NT2/D1 (cell line): ENCODE data around the gene GRK5.
"Not testable (repeated sequence)": the region's sequence is repeated elsewhere in the genome, so short reads cannot be mapped to it uniquely, and the experiment has no call there.

Experiments used
- DNase-seq: peaks from one replicate; pipeline ENCODE4 v3.0.0-alpha.2; 2011; ENCODE audit warnings: low read depth, low spot score
- H3K27me3 ChIP-seq: 2 replicates; pipeline ENCODE4 v1.6.0; 2011; ENCODE audit warnings: mild to moderate bottlenecking; ENCODE audit not compliant: insufficient read length, insufficient read depth
- H3K36me3 ChIP-seq: 2 replicates; pipeline ENCODE4 v1.6.1; 2011; ENCODE audit warnings: mild to moderate bottlenecking, low read length, mixed read lengths; ENCODE audit not compliant: insufficient read depth, insufficient read length
- H3K4me1 ChIP-seq: 2 replicates; pipeline ENCODE4 v1.5.1; 2011; ENCODE audit not compliant: insufficient read depth, insufficient read length
- H3K4me3 ChIP-seq: 2 replicates; pipeline ENCODE4 v1.5.1; 2011; ENCODE audit warnings: low read depth; ENCODE audit not compliant: insufficient read length
- H3K9ac ChIP-seq: 2 replicates; pipeline ENCODE4 v1.6.0; 2011; ENCODE audit warnings: low read depth; ENCODE audit not compliant: insufficient read length
- H3K9me3 ChIP-seq: 2 replicates; pipeline ENCODE4 v1.5.1; 2011; ENCODE audit warnings: mild to moderate bottlenecking, low read length; ENCODE audit not compliant: insufficient read depth
- SUZ12 ChIP-seq: IDR thresholded peaks from 2 replicates; pipeline ENCODE4 v1.6.1; 2011; ENCODE audit not compliant: insufficient read length, insufficient read depth; ENCODE audit errors: extremely low read depth
- YY1 ChIP-seq: IDR thresholded peaks from 2 replicates; pipeline ENCODE4 v1.6.1; 2011; ENCODE audit not compliant: insufficient read length, insufficient read depth
- ZNF274 ChIP-seq: IDR thresholded peaks from 2 replicates; pipeline ENCODE4 v1.6.1; 2011; ENCODE audit warnings: mild to moderate bottlenecking, low read depth, low read length

Gene GRK5

DNA sequence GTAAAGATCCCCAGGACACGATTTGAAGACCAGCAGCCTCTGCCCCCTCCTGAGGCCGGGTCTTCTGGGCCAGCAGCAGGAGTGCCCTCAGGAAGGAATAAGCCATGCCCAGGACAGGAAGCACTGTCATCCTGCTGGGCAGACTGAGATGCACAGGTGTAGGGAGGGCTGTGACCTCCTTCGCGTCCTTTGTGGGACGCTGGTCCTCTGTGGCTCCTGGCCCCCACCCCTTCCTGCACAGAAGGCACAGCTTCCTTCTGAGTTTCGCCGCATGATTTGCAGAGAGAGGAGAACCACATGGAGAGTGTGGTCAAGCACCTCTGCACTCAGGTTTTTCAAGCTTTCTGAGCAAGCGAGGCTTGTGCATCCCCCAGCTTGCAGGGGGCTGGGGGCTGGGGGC is 222.4 kb downstream of the GRK5 start:
- no peak overlapping the region for H3K4me3 ChIP-seq
- no peaks in the 10 kb centered on the region for H3K4me1 ChIP-seq
- H3K9me3 ChIP-seq, result peaks cover 15% of the 10 kb centered on the region; the same call in 1 of the 2 replicates
- H3K9ac ChIP-seq, result no peak overlapping the region
- H3K36me3 ChIP-seq, result peaks cover 17% of the 10 kb centered on the region
- TF ChIP-seq YY1, result no peak
- no peak for TF ChIP-seq SUZ12
- no peak for TF ChIP-seq ZNF274
- no peak for DNase-seq
- H3K27me3 ChIP-seq, result no peaks in the 10 kb centered on the region

GRCh38 chr10:119431034-119431772 is 223.8 kb downstream of the GRK5 start:
- H3K9ac ChIP-seq, result no peak overlapping the region
- H3K27me3 ChIP-seq, result no peaks in the 10 kb centered on the region
- TF ChIP-seq YY1 (no peak), SUZ12 (no peak), ZNF274 (no peak)

GRCh38 chr10:119431773-119432135 is 224.4 kb downstream of the GRK5 start:
- no peak for DNase-seq
- peaks cover 13% of the 10 kb centered on the region for H3K36me3 ChIP-seq
- H3K27me3 ChIP-seq, result no peaks in the 10 kb centered on the region
- TF ChIP-seq SUZ12 (no peak), ZNF274 (no peak), YY1 (no peak)
- H3K9me3 ChIP-seq, result peaks cover 30% of the 10 kb centered on the region; the same call in 1 of the 2 replicates
- H3K4me1 ChIP-seq, result no peaks in the 10 kb centered on the region
- no peak overlapping the region for H3K9ac ChIP-seq
- no peak overlapping the region for H3K4me3 ChIP-seq

More at GRCh38 chr10:119431034-119431772, 223.8 kb downstream of the GRK5 start:
- Histone ChIP-seq H3K4me1 (no peaks in the 10 kb centered on the region), H3K36me3 (peaks cover 17% of the 10 kb centered on the region), H3K9me3 (peaks cover 26% of the 10 kb centered on the region; the same call in 1 of the 2 replicates), H3K4me3 (no peak overlapping the region)
- no peak for DNase-seq

GRCh38 chr10:119434942-119435341 is 227.6 kb downstream of the GRK5 start:
- not testable (repeated sequence) for H3K27me3 ChIP-seq, DNase-seq, H3K9ac ChIP-seq, H3K4me1 ChIP-seq, H3K36me3 ChIP-seq, H3K4me3 ChIP-seq
- H3K9me3 ChIP-seq, result peaks cover 30% of the 10 kb centered on the region; the same call in 1 of the 2 replicates

GRCh38 chr10:119438717-119439116 is 231.3 kb downstream of the GRK5 start:
- Histone ChIP-seq H3K27me3 (no peaks in the 10 kb centered on the region), H3K36me3 (no peaks in the 10 kb centered on the region), H3K4me1 (peaks cover 17% of the 10 kb centered on the region), H3K9me3 (peaks cover 23% of the 10 kb centered on the region; the same call in 1 of the 2 replicates), H3K4me3 (no peak overlapping the region), H3K9ac (no peak overlapping the region)
- no peak for DNase-seq
- TF ChIP-seq YY1 (no peak), ZNF274 (no peak), SUZ12 (no peak)

- no peak overlapping the region for H3K4me3 ChIP-seq
- peaks cover 13% of the 10 kb centered on the region; the same call in 1 of the 2 replicates for H3K9me3 ChIP-seq
- no peak for DNase-seq
- TF ChIP-seq ZNF274, result no peak
- no peak for TF ChIP-seq YY1
- TF ChIP-seq SUZ12, result no peak
- H3K36me3 ChIP-seq, result no peaks in the 10 kb centered on the region
- peaks cover 17% of the 10 kb centered on the region for H3K4me1 ChIP-seq
- H3K27me3 ChIP-seq, result no peaks in the 10 kb centered on the region
- H3K9ac ChIP-seq, result no peak overlapping the region
These were observed 232.6 kb downstream of the GRK5 start for GRCh38 chr10:119439922-119440321.

- no peak for DNase-seq
- Histone ChIP-seq H3K9ac (no peak overlapping the region), H3K36me3 (no peaks in the 10 kb centered on the region), H3K27me3 (no peaks in the 10 kb centered on the region), H3K4me3 (no peak overlapping the region), H3K9me3 (peaks cover 3% of the 10 kb centered on the region; the same call in 1 of the 2 replicates), H3K4me1 (peaks cover 17% of the 10 kb centered on the region)
- TF ChIP-seq SUZ12 (no peak), ZNF274 (no peak), YY1 (no peak)
These were observed 233.9 kb downstream of the GRK5 start for GRCh38 chr10:119441151-119441821.
